B cell (primary cell): Measurements from ENCODE around the gene SYT6.

Experiments
- CTCF ChIP-seq: fragments of 200-600 bp; IDR thresholded peaks from one replicate; pipeline ENCODE4 v1.8.0; 2022; ENCODE audit warnings: antibody characterized with exemption, mild to moderate bottlenecking
- EZH2 ChIP-seq: IDR thresholded peaks from 2 replicates; pipeline ENCODE4 v1.6.1; 2012; ENCODE audit warnings: borderline replicate concordance, low read depth, mild to moderate bottlenecking, moderate library complexity, low read length; ENCODE audit not compliant: insufficient read depth, poor library complexity, severe bottlenecking

- TF ChIP-seq CTCF = no peak
- no peak for TF ChIP-seq EZH2
Observed at GRCh38 chr1:114169509-114169908, 15.8 kb upstream of the SYT6 start.
